Measurements from ENCODE around the gene PRRC2C. TPM values are rescaled to one million over a fixed set of nuclear protein-coding genes. Genes with fewer than 3 reads are reported as not detected.
"Not testable (repeated sequence)": the region's sequence is repeated elsewhere in the genome, so short reads cannot be mapped to it uniquely, and the experiment has no call there.

The PRRC2C gene
- total and polyA plus RNA-seq, 7 donors: 12.7 to 71.4 (median 50.8) TPM

- ATAC-seq (no peak), DNase-seq (no peak)
- no peak for TF ChIP-seq CTCF (IDR thresholded peaks at IDR 0.05)
- Histone ChIP-seq H3K27me3 (ENCODE audit: insufficient read depth in 3 of 3, low read length in 2 of 3) (no peaks in the 10 kb centered on the region), H3K9me3 (no peaks in the 10 kb centered on the region), H3K4me1 (no peaks in the 10 kb centered on the region), H3K27ac (no peak overlapping the region), H3K36me3 (ENCODE audit: insufficient read depth in 1 of 2, low read depth in 1 of 2) (peaks cover 15 to 98% of the 10 kb centered on the region in 2 donors), H3K4me3 (no peak overlapping the region)
- 97 to 100% (median 97%) methylated on average over 1 of the region's 1 CpG for WGBS, 3 donors
- intact Hi-C loops (cut with DNase I): no loop called here
These were observed 60.2 kb downstream of the PRRC2C start for GRCh38 chr1:171545523-171545922.

- ATAC-seq (no peak), DNase-seq (no peak)
- Histone ChIP-seq H3K36me3 (ENCODE audit: insufficient read depth in 1 of 2, low read depth in 1 of 2) (peaks cover 3 to 78% of the 10 kb centered on the region in 2 donors), H3K4me3 (no peak overlapping the region), H3K27ac (no peak overlapping the region), H3K27me3 (ENCODE audit: insufficient read depth in 3 of 3, low read length in 2 of 3) (no peaks in the 10 kb centered on the region), H3K9me3 (no peaks in the 10 kb centered on the region), H3K4me1 (no peaks in the 10 kb centered on the region)
- TF ChIP-seq CTCF (IDR thresholded peaks at IDR 0.05): no peak
- WGBS, 3 donors: 93 to 96% (median 96%) methylated on average over 3 of the region's 3 CpGs
- intact Hi-C loops (cut with DNase I): no loop called here
These were observed 64.7 kb downstream of the PRRC2C start for GRCh38 chr1:171550050-171550449.

GRCh38 chr1:171550598-171551100 is 65.3 kb downstream of the PRRC2C start:
- H3K27me3 ChIP-seq (ENCODE audit: insufficient read depth in 3 of 3, low read length in 2 of 3); H3K27ac ChIP-seq; H3K9me3 ChIP-seq; ATAC-seq; H3K4me3 ChIP-seq; intact Hi-C loops (cut with DNase I); H3K4me1 ChIP-seq; DNase-seq: not testable (repeated sequence)
- H3K36me3 ChIP-seq (ENCODE audit: insufficient read depth in 1 of 2, low read depth in 1 of 2): peaks cover 3 to 78% of the 10 kb centered on the region in 2 donors
- WGBS, 3 donors: 90 to 95% (median 95%) methylated on average over 4 of the region's 4 CpGs

- DNase-seq; H3K4me3 ChIP-seq; H3K27me3 ChIP-seq (ENCODE audit: insufficient read depth in 3 of 3, low read length in 2 of 3); ATAC-seq; H3K4me1 ChIP-seq; H3K9me3 ChIP-seq; intact Hi-C loops (cut with DNase I); H3K27ac ChIP-seq: not testable (repeated sequence)
- peaks cover 14 to 78% of the 10 kb centered on the region in 2 donors for H3K36me3 ChIP-seq (ENCODE audit: insufficient read depth in 1 of 2, low read depth in 1 of 2)
- WGBS, 3 donors: 86 to 100% (median 96%) methylated on average over 1 of the region's 1 CpG
These were observed 68.6 kb downstream of the PRRC2C start for GRCh38 chr1:171553960-171554359.

- Histone ChIP-seq H3K4me3 (no peak overlapping the region), H3K4me1 (no peaks in the 10 kb centered on the region)
- 97 to 100% (median 100%) methylated on average over 1 of the region's 1 CpG for WGBS, 3 donors
These were observed 78.3 kb downstream of the PRRC2C start for GRCh38 chr1:171563675-171564074.

More at GRCh38 chr1:171563675-171564074, 78.3 kb downstream of the PRRC2C start:
- no peak for TF ChIP-seq CTCF (IDR thresholded peaks at IDR 0.05)
- H3K27me3 ChIP-seq (ENCODE audit: insufficient read depth in 3 of 3, low read length in 2 of 3): no peaks in the 10 kb centered on the region
- DNase-seq: no peak
- H3K9me3 ChIP-seq: no peaks in the 10 kb centered on the region
- ATAC-seq: no peak
- peaks cover 14 to 100% of the 10 kb centered on the region in 2 donors for H3K36me3 ChIP-seq (ENCODE audit: insufficient read depth in 1 of 2, low read depth in 1 of 2)
- H3K27ac ChIP-seq: no peak overlapping the region
- intact Hi-C loops (cut with DNase I): no loop called here

All from psoas muscle (tissue), 8 donors.